Loucy (cell line): ENCODE data around the gene KRTAP12-3.

ENCODE experiments used
- CTCF ChIP-seq: fragments of 200-600 bp; sonication (generic); conservative IDR thresholded peaks from 2 replicates; pipeline ENCODE4 v1.5.1; 2014; ENCODE audit warnings: mild to moderate bottlenecking, antibody characterized with exemption, low read length
- EZH2phosphoT487 ChIP-seq: fragments of 200-600 bp; IDR thresholded peaks from 2 replicates; pipeline ENCODE4 v1.6.1; 2018; ENCODE audit warnings: antibody characterized with exemption, mild to moderate bottlenecking, moderate library complexity, borderline replicate concordance

- TF ChIP-seq CTCF: no peak
- TF ChIP-seq EZH2phosphoT487: no peak
These were observed 14.2 kb downstream of the KRTAP12-3 start for GRCh38 chr21:44671911-44672310.
